Mammary epithelial cell (primary cell): ENCODE measurements around the gene MYOM3.

Source experiments
- EZH2 ChIP-seq: IDR thresholded peaks from 2 replicates; pipeline ENCODE4 v1.6.1; 2012; ENCODE audit warnings: low read length, inconsistent platforms, borderline replicate concordance
- TF ChIP-seq, protein P1 (sequence below), 2 donors: IDR thresholded peaks in 1 of 2; conservative IDR thresholded peaks in 1 of 2; 2 replicates each; pipeline ENCODE4 v1.5.1; 2011 to 2012; ENCODE audit warnings: inconsistent platforms in 2 of 2, low read length in 2 of 2, mild to moderate bottlenecking in 2 of 2, control low read depth in 1 of 2, low read depth in 1 of 2; ENCODE audit not compliant: insufficient read depth in 1 of 2; ENCODE audit errors: extremely low read depth in 1 of 2

DNA sequence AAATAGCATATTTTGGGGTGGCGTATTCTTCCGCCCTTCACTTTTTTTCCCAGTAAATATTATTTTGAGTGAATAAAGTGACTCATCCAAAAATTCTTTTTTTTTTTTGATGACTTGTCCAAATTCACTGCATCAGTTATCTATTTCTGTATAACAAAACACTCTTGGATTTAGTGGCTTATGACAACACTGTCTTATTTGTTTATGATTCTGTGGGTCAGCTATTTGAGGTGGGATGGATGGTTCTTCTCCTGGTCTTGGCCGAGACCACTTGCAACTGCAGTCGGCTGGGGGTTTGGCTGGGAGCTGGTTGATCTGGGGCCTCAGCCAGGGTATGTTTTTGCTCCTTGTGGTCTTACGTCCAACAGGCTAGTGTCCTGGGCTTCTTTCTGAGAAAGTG is 91.9 kb downstream of the MYOM3 start:
- TF ChIP-seq, protein P1, sequence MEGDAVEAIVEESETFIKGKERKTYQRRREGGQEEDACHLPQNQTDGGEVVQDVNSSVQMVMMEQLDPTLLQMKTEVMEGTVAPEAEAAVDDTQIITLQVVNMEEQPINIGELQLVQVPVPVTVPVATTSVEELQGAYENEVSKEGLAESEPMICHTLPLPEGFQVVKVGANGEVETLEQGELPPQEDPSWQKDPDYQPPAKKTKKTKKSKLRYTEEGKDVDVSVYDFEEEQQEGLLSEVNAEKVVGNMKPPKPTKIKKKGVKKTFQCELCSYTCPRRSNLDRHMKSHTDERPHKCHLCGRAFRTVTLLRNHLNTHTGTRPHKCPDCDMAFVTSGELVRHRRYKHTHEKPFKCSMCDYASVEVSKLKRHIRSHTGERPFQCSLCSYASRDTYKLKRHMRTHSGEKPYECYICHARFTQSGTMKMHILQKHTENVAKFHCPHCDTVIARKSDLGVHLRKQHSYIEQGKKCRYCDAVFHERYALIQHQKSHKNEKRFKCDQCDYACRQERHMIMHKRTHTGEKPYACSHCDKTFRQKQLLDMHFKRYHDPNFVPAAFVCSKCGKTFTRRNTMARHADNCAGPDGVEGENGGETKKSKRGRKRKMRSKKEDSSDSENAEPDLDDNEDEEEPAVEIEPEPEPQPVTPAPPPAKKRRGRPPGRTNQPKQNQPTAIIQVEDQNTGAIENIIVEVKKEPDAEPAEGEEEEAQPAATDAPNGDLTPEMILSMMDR (conservative IDR thresholded peaks at IDR 0.05 in 1 of 2, IDR thresholded peaks at IDR 0.05 in 1 of 2; ENCODE audit: extremely low read depth in 1 of 2, insufficient read depth in 1 of 2, low read depth in 1 of 2, low read length in 2 of 2), result no peak
- TF ChIP-seq EZH2, result no peak
